SK-N-SH treated with all-trans-retinoic acid at 6 μM for 48 hours (cell line): ENCODE data around the gene HAO1.

Experiments
- CSDC2 ChIP-seq: fragments of 250-450 bp; sonication (Bioruptor Pico); IDR thresholded peaks from 2 replicates; pipeline ENCODE4 v1.5.0; 2020; ENCODE audit warnings: mild to moderate bottlenecking, moderate library complexity
- ISL1 ChIP-seq: fragments of 250-450 bp; sonication (Bioruptor Pico); IDR thresholded peaks from 2 replicates; pipeline ENCODE4 v2.1.2; 2022; ENCODE audit warnings: mild to moderate bottlenecking, moderate library complexity
- PATZ1 ChIP-seq: fragments of 250-450 bp; sonication (Bioruptor Pico); IDR thresholded peaks from 2 replicates; pipeline ENCODE4 v1.8.0; 2020; ENCODE audit warnings: mild to moderate bottlenecking, moderate library complexity, borderline replicate concordance
- PPARA ChIP-seq: fragments of 250-450 bp; sonication (Bioruptor Pico); IDR thresholded peaks from 2 replicates; pipeline ENCODE4 v1.5.0; 2020; ENCODE audit warnings: mild to moderate bottlenecking, borderline replicate concordance
- RARB ChIP-seq: fragments of 250-450 bp; sonication (Bioruptor Pico); IDR thresholded peaks from 2 replicates; pipeline ENCODE4 v1.8.0; 2021; ENCODE audit warnings: mild to moderate bottlenecking, moderate library complexity
- ZFP3 ChIP-seq: fragments of 250-450 bp; sonication (Bioruptor Pico); IDR thresholded peaks from 2 replicates; pipeline ENCODE4 v1.5.0; 2020; ENCODE audit warnings: mild to moderate bottlenecking, moderate library complexity

GRCh38 chr20:7902879-7903278, 37.4 kb downstream of the HAO1 start:
- TF ChIP-seq ISL1 (CRISPR knock-in tag) (no peak), CSDC2 (CRISPR knock-in tag) (no peak), RARB (CRISPR knock-in tag) (no peak), PATZ1 (no peak), ZFP3 (CRISPR knock-in tag) (no peak), PPARA (CRISPR knock-in tag) (no peak)
